Epithelial cell of proximal tubule (primary cell): ENCODE data around the gene TBC1D32. TPM values are rescaled to one million over a fixed set of nuclear protein-coding genes. Genes with fewer than 3 reads are reported as not detected.
"Not testable (repeated sequence)": the region's sequence is repeated elsewhere in the genome, so short reads cannot be mapped to it uniquely, and the experiment has no call there.

Experiments
- DNase-seq: peaks from one replicate; pipeline ENCODE4 v3.0.0-alpha.2; 2011; ENCODE audit warnings: low read depth
- H3K4me3 ChIP-seq: 2 replicates; pipeline ENCODE4 v1.5.1; 2011; ENCODE audit warnings: low read depth, mild to moderate bottlenecking, low read length
- CTCF ChIP-seq: conservative IDR thresholded peaks from 2 replicates; pipeline ENCODE4 v1.5.1; 2012; ENCODE audit warnings: low read depth, mild to moderate bottlenecking, low read length
- total RNA-seq: library from RNA; depleted of rRNA; stranded (reverse); fragments of >200 nt; gene quantifications from 2 replicates; pipeline ENCODE4 v1.2.3, GENCODE V29; 2015

The TBC1D32 gene
- total RNA-seq, 1 donor from 2014 or later: 4.1 TPM

GRCh38 chr6:121188356-121188755, 145.9 kb downstream of the TBC1D32 start:
- DNase-seq: no peak
- no peak overlapping the region for H3K4me3 ChIP-seq
- TF ChIP-seq CTCF: no peak

DNA sequence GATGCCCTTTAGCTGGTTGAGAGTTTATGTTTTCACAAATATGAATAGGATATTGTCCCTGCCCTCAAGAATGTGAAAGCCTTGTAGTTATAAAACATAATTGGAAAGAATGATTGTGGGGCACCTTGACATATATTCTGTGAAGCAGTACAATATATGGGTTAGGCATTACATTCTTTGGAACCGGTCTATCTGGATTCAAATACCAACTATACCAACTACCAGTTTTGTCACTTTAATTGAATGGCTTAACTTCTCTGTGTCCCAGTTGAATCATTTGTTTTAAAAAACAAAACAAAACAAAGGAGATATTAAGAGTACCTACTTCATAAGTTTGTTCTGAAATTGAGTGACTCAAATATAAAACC, 146.5 kb downstream of the TBC1D32 start:
- TF ChIP-seq CTCF: no peak
- no peak for DNase-seq
- H3K4me3 ChIP-seq: no peak overlapping the region

GRCh38 chr6:121187200-121187832, 147.0 kb downstream of the TBC1D32 start:
- DNase-seq: no peak
- no peak overlapping the region for H3K4me3 ChIP-seq
- TF ChIP-seq CTCF: no peak

DNA sequence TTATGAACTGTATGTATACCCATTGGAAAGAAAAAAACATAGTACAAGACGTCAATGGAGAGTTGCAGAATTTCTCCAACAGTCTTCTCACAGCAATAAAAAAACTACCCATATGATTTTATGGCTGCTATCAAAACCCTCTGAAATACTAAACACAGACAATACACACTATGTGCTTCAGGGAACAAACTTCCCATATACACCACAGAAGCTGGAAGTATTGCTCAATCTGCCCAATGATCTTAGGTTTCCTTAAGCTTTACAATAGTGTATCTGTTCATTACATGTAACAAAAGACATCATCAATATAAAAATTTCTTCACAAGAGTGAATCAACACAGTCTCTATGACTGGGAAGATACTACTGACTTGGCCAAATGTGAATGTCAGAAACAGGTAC, 150.5 kb downstream of the TBC1D32 start:
- no peak for DNase-seq
- no peak for TF ChIP-seq CTCF
- H3K4me3 ChIP-seq: no peak overlapping the region

DNA sequence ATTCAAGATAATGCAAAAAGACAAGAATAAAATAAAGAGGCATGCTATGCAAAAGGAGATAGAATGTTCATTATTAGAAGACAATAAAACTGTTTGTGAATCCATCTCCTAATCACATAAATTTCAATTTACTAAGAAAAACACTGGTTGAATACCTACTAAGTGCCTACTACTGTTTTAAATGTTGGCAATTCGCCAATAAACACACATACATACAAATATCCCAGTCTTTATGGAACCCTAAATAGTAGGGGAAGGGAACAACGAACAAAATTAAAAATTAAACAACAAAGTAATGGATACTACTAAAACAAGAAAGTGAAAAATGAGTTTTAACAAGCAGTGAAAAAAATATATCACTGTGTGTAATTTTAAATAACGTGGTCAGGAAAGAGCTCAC, 158.5 kb downstream of the TBC1D32 start:
- no peak for DNase-seq
- TF ChIP-seq CTCF: no peak

DNA sequence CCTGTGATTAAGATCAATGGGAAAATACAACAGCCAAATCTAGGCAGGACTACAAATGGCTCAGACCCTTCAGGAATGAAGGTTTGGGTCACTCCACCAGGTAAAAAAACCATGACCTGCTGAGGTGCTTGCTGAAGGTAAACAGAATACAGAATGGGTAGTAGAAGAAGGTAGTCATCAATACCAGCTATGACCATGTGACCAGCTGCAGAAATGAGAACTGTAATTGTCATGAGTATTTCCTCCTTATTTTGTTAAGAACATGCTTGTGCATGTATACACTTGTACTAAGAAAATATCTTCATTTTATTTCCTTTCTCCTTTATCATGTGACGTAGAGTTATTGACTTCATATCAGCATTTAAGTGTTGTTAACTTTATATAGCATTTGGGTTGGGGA, 161.8 kb downstream of the TBC1D32 start:
- not testable (repeated sequence) for H3K4me3 ChIP-seq, DNase-seq

More for the DNA sequence above, 158.5 kb downstream of the TBC1D32 start:
- H3K4me3 ChIP-seq: no peak overlapping the region

DNA sequence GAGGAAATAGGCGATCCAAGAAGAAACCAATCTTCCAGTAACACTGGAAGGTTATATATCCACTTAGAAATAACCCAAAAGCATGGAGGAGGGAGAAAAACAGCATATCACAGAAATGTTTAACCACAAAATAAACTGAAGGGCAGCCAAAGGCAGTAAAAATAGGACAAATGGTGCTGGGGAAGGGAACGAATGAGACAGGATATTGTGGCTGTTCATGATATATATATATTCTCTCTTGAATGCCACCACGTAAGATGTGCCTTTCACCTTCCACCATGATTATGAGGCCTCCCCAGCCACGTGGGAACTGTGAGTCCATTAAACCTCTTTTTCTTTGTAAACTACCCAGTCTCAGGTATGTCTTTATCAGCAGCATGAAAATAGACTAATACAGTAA, 162.4 kb downstream of the TBC1D32 start:
- no peak for DNase-seq
- no peak overlapping the region for H3K4me3 ChIP-seq
- no peak for TF ChIP-seq CTCF
